Limb (tissue), 2 donors: ENCODE measurements around the gene SCN3B.
A peak's percentile ranks its signal among the peaks of the same experiment; 100 is the strongest.

Experiments
- DNase-seq, 2 donors: peaks; one replicate each; pipeline ENCODE4 v3.0.0-alpha.2; 2016; ENCODE audit errors: extremely low spot score in 2 of 2

SCN3B gene

DNA sequence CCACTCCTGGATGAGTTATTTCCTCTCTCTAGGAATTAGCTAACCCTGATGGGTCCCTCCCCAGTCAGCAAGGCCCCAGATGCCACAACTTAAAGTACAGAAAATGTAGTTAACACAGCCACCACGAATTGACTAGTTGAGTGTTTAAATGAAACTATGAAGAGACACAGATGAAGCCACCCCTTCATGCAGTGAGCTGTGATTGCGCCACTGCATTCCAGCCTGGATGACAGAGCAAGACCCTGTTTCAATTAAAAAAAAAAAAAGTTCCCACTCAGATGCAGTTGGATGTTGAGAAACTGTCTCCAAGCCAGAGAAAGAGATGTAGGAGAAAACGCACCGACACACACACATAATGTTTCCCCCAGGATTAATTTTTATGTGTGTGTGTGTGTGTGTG lies 53.3 kb downstream of the SCN3B start:
- no peak for DNase-seq

GRCh38 chr11:123597859-123598258 lies 56.6 kb downstream of the SCN3B start:
- DNase-seq: no peak

GRCh38 chr11:123594921-123595320 lies 59.5 kb downstream of the SCN3B start:
- no peak for DNase-seq

DNA sequence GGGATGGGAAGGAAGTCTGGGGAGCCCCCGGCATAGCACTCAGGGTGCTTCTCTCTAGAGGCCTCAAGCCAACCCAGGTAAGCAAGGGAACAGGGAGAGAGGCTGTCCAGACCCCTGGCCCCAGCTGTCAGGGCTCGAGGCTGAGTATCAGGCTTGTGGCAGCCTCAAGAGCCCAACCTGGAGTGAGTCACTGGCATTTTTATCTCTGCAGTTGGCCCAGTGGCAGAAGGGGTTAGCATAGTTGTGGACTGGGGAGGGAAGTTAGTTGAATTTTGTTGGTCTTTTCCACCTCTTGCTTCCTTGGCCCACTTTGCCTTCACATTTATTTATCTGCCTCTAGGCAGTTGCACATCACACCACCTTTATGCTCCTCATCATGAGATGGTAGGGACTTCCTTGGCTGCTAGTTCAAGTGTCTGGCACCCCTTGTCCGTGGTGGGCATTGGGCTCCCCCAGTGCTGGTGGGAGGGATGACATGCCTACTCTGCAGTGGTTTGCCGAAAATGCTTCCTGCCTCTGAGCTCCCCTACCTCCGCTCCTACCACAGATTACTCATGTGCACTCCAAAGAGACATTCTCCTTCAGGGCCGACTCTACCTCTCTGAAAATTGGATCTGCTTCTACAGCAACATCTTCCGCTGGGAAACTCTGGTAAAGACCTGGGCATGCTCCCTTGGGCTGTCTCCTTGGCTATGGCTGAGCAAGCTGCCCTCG lies 60.1 kb downstream of the SCN3B start:
- DNase-seq: no peak

DNA sequence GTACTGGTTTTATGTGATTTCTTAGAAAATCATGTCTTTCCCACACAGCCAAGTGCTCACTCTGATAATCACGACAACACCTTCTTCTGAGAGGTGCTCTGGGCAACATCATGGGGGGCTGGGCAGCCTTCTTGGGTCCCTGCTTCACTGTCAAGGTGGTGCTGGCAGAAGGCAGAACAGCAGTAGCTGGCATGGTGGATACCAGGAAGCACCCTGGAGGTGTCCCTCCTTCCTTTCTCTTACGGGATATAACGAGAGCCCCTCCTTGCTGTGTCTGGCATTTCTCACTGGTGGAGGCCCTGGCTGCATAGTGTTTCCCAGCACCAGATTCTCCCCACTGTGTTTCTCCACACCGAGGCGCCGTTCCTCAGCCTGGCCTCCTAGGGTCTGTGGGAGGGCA lies 60.9 kb downstream of the SCN3B start:
- no peak for DNase-seq

DNA sequence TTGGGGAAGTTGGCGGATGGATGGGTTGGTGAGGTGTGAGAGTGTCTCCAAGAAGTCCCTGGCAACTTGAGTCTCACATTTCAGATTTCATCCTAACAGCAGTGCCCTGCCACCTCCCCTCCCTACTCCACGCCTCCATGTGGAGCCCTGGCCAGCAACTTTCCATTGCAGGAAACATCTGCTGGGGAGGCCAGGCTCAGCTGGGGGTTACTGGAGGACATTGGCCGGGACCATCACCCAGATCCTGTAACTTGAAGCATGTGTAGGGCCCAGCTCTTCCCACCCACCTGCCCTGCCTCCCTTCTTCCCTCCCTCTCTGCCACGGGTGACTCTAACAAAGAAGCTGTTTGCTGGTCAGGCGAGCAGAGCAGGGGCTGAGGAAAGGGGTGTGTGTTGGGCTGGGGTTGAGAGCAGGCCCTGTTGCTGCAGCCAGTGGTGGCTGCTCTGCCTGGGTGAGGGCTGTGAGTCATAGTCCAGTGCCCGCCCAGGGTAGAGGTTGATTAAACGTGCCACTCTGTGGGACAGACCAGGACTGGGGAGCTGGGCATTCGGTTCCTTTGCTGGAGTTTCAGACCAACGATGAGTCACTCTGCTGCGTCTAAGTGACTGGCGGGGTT lies 64.0 kb downstream of the SCN3B start:
- DNase-seq: peak; percentile 50 to 58

- DNase-seq: no peak
Measured at GRCh38 chr11:123588864-123589262, 65.6 kb downstream of the SCN3B start.

- DNase-seq: no peak
Measured at GRCh38 chr11:123588117-123588863, 66.1 kb downstream of the SCN3B start.

- DNase-seq: no peak
Measured at GRCh38 chr11:123587559-123587958, 66.9 kb downstream of the SCN3B start.

GRCh38 chr11:123587044-123587443 lies 67.4 kb downstream of the SCN3B start:
- no peak for DNase-seq

DNA sequence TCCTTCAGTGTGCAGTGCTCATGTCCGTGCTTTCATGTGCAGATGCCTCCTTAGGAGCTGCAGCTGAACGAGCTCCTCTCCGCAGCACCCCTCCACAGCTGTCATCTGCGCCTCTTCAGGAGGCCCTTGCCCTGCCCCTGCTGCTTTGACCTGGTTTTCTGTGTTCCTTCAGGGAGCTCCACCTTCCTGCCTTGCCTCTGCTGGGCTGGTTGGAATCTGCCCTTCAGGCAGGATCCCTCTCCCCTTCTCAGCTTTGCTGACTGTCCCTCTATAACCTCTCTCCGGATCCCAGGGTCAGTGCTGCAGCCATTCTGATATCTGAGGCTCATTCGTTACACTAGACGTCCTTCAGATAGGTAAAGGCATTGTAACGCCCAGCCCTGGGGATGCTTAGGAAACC lies 67.9 kb downstream of the SCN3B start:
- no peak for DNase-seq

DNA sequence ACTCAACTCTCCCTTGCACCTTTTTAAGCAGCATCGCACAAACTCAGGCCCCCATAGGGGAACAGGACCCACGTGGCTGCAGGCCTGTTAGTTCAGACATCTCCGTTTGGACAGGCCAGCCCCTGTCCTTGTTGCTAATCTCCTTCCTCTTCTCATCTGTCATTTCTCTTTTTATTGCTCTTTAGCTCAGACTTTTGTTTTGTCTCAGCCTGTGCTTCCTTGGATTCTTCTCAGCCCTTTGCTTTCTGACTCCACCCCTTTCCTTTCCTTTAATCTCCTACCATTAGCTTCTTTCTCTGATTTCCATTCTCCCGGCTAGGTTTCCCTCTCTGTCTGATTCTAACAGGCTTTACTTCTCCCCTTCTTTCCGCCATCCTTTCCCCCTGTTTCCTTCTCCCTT lies 68.7 kb downstream of the SCN3B start:
- DNase-seq: no peak

- DNase-seq: no peak
Measured at GRCh38 chr11:123585206-123585605, 69.2 kb downstream of the SCN3B start.

- DNase-seq: no peak
Measured at GRCh38 chr11:123584737-123585136, 69.7 kb downstream of the SCN3B start.

DNA sequence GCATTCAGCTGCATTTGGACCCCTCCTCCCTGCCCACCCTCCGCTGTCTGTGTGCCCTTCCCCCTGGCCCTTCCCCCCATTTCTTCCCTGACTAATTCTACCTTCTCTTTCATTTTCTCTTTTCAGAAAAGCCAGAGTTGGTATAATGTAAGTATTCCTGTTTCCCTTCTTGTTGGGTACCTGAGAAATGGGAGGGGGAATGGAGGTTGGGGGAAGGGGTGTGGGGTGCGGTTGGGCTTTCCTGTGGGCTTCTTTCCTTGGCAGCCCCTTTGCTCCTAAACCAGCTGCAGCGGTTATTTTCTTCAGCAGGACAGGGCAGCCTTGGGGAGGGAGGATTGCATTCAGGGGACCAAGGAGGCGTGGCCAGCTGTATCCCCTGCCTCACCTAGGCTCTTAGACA lies 70.2 kb downstream of the SCN3B start:
- no peak for DNase-seq

DNA sequence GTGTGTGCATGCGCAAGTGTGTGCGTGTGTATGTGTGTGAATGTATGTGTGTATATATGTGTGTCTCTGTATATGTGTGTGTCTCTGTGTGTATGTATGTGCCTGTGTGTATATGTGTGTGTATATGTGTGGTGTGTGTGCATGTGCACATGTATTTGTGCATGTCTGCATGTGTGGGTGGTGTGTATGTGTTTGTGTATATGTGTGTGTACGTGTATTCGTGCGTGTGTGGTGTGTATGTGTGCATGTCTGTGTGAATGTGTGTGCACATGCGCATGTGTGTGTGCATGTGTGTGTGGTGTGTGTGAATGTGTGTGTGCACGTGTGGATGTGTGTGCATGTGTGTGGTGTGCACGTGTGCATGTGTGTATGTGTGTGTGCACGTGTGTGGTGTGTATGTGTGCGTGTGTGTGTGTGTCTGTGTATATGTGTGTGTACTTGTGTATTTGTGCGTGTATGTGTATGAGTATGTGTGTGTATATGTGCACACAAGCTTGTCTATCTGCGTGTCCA lies 71.4 kb downstream of the SCN3B start:
- no peak for DNase-seq

- no peak for DNase-seq
Measured at GRCh38 chr11:123581651-123582399, 72.6 kb downstream of the SCN3B start.

DNA sequence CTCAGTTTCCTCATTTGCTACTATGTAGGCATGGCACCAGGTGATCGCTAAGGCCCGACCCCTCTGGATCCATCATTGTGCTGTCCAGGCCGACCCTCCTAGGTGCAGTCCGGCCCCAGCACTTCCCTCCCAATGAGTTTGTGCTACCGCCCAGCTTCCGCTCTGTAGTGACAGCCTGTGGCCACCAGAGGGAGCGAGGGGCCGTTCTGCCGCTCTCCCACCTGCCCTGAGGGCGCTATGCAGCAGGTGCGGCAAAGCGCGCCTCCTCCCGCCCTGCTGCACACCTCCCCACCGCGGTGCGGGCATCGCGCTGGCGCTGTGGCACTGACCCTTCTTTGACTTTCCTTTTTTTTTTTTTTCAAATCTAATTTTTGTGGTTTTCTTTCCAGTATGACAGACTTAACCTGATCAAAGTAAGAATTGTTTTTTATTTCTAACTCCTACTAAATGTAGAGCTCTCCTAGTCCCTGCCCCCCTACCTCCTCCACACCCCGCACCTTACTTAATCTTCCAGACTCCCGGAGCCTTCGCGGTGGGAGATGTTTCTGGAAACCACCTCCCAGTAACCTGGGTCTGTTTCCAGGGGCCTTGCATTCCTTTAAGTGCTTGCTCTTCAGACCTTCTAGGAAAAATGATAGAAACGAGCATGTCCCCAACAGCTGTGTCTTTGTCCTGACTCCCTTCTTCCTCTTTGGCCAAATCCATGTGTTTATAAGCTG lies 73.7 kb downstream of the SCN3B start:
- DNase-seq: peak; percentile 26 to 78

DNA sequence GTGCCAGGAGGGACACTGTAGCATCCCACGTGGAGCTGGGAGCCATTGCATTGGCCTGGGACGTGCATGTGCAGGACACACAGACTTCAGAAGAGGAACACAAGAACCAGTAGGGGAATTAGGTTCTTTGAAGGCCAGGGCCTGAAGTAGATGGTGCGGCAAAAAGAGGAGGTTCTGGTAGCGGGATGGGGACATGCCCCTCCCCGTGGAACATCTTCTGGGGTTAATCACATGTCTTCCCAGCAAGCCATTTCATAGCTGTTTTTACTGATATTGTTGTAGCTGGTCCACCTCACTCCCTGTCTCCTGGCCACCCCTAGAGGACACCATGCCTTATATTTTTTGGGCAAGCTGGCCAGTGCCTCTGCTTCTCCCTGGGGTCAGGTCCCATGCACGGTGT lies 74.3 kb downstream of the SCN3B start:
- no peak for DNase-seq

DNA sequence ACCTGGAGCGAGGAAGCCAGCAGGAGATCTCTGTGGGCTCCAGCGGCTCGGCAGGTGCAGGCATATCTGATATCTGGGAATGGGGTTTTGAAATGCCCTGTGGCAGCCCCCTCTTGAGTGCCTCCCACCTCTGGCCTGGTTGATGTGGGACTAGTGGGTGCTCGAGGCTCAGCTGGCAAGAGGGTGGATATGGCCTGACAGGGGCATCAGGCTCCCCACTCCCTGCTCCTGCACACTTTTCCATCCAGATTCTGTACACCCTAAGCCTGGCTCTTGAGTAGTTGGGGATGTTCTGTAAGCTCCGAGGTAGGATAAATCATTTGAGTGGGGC lies 75.0 kb downstream of the SCN3B start:
- DNase-seq: no peak
